Progenitor cell of endocrine pancreas (in vitro differentiated cells): ENCODE data around the gene HNRNPAB. TPM values are rescaled to one million over a fixed set of nuclear protein-coding genes. Genes with fewer than 3 reads are reported as not detected.

Source experiments
- DNase-seq: peaks from one replicate; pipeline ENCODE4 v3.0.0; 2021; ENCODE audit warnings: low spot score; ENCODE audit not compliant: unreplicated experiment
- H3K27ac Mint-ChIP-seq: 2 replicates; pipeline ENCODE4 v1.8.0; 2021; ENCODE audit warnings: mild to moderate bottlenecking, moderate library complexity, mixed read lengths
- H3K27me3 Mint-ChIP-seq: 2 replicates; pipeline ENCODE4 v1.8.0; 2021; ENCODE audit warnings: mixed read lengths
- H3K36me3 Mint-ChIP-seq: 2 replicates; pipeline ENCODE4 v1.8.0; 2022; ENCODE audit warnings: mixed read lengths; ENCODE audit not compliant: insufficient read depth
- H3K4me1 Mint-ChIP-seq: 2 replicates; pipeline ENCODE4 v1.8.0; 2021; ENCODE audit warnings: low read depth, mixed read lengths
- H3K4me3 Mint-ChIP-seq: 2 replicates; pipeline ENCODE4 v1.8.0; 2021; ENCODE audit warnings: low read depth, mild to moderate bottlenecking, moderate library complexity, mixed read lengths
- H3K9me3 Mint-ChIP-seq: 2 replicates; pipeline ENCODE4 v1.8.0; 2021; ENCODE audit warnings: low read depth, mixed read lengths
- total RNA-seq: library from RNA; stranded (reverse); gene quantifications from 2 replicates; pipeline ENCODE4 v1.2.1, GENCODE V29; 2021
- TF ChIP-seq, protein P1 (sequence below): fragments of 200-600 bp; sonication (generic); IDR thresholded peaks from one replicate; pipeline ENCODE4 v1.5.0; 2021; ENCODE audit warnings: antibody characterized with exemption, mild to moderate bottlenecking; ENCODE audit not compliant: unreplicated experiment

HNRNPAB gene
- total RNA-seq, 1 donor from 2014 or later = 214 TPM

DNA sequence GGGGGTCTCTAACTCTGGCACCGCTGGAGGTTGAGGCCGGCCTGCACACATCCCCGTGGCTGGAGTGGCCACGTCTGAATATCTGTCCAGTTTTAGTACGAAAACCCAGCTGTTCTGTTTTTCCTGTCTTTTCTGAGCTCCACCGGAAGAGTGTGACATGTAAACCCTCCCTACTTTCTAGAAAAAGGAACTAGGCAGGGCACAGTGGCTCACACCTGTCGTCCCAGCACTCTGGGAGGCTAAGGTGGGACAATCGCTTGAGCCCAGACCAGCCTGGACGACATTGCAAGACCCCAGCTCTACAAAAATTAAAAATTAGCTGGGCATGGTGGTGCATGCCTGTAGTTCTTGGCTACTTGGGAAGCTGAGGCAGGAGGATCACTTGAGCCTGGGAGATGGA is 36.4 kb downstream of the HNRNPAB start:
- Mint-ChIP-seq H3K36me3 (no peaks in the 10 kb centered on the region), H3K9me3 (no peaks in the 10 kb centered on the region), H3K4me1 (no peaks in the 10 kb centered on the region), H3K27ac (peak overlapping the region; percentile 81), H3K4me3 (no peak overlapping the region), H3K27me3 (no peaks in the 10 kb centered on the region)
- DNase-seq = no peak
- TF ChIP-seq, protein P1, sequence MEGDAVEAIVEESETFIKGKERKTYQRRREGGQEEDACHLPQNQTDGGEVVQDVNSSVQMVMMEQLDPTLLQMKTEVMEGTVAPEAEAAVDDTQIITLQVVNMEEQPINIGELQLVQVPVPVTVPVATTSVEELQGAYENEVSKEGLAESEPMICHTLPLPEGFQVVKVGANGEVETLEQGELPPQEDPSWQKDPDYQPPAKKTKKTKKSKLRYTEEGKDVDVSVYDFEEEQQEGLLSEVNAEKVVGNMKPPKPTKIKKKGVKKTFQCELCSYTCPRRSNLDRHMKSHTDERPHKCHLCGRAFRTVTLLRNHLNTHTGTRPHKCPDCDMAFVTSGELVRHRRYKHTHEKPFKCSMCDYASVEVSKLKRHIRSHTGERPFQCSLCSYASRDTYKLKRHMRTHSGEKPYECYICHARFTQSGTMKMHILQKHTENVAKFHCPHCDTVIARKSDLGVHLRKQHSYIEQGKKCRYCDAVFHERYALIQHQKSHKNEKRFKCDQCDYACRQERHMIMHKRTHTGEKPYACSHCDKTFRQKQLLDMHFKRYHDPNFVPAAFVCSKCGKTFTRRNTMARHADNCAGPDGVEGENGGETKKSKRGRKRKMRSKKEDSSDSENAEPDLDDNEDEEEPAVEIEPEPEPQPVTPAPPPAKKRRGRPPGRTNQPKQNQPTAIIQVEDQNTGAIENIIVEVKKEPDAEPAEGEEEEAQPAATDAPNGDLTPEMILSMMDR = no peak

DNA sequence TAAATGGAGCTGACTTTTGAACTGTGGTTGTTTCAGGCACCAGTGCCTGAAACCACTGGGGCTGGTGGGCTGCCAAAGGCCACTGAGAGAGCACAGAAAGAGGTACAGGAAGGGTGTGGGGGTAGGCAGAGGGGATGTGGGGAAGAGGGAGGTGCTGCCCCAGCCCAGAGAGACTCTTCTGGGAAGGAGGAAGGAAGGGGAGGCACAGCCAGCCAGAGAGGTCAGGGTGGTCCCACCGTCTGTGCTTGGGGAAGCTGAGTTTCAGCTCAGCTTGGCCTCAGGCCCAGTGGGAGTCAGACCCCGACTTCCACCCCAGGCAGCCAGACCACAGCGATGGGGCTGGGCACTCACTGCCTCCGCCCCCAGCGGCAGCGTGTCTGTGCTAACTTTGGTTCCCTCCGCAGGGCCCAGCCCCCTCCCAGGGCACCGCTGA is 36.9 kb downstream of the HNRNPAB start:
- Mint-ChIP-seq H3K4me3 (no peak overlapping the region), H3K36me3 (no peaks in the 10 kb centered on the region), H3K27ac (no peak overlapping the region), H3K27me3 (no peaks in the 10 kb centered on the region), H3K9me3 (no peaks in the 10 kb centered on the region), H3K4me1 (no peaks in the 10 kb centered on the region)
- TF ChIP-seq, protein P1 = no peak
- no peak for DNase-seq

DNA sequence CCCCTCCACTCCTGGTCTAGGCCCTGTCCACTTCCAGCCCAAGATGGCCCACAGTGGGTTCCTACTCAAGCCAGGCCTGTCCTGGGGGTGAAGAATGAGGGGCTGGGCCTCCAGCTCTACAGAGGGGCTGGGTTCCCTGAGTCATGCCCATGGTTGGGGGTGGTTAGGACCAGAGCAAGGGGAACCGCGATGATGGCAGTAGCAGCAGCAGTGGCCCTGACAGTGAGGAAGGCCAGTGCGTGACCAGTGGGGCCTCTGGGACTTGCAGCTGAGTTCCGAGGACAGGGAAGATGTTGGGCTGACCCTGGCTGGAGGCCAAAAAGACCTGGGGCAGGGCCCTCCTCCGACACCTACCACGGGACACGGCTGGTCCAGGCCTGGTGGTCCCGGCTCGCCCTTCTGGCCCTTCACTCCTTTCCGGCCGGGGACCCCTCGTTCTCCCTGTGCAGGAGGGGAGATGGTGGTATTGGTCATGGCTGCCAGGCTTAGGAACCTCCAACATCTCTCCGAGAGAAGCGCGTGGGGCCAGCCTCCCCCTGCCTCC is 37.4 kb downstream of the HNRNPAB start:
- Mint-ChIP-seq H3K36me3 (no peaks in the 10 kb centered on the region), H3K27me3 (no peaks in the 10 kb centered on the region)

DNA sequence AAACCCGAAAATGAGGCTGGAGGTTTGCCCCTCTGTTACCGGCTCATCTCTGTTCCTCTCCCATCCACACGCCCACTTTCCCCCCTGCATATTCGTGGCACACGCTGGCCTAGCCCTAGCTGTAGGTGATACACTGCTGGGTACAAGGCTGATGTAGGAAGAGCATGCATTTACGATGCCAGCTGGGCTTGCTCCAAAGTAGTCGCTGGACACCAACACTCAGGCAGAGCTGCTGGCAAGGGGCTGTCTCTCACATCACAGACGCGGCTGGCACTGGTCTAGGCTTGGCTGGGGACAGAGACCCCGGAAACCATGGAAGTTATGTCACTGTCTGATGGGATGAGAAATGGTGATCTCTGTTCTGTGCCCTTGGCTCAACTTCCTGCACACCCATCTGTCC is 38.1 kb downstream of the HNRNPAB start:
- H3K9me3 Mint-ChIP-seq = no peaks in the 10 kb centered on the region
- no peaks in the 10 kb centered on the region for H3K4me1 Mint-ChIP-seq
- H3K36me3 Mint-ChIP-seq = no peaks in the 10 kb centered on the region
- no peak overlapping the region for H3K4me3 Mint-ChIP-seq
- TF ChIP-seq, protein P1 = no peak
- no peak overlapping the region for H3K27ac Mint-ChIP-seq
- no peak for DNase-seq
- no peaks in the 10 kb centered on the region for H3K27me3 Mint-ChIP-seq

More for the DNA sequence above, 37.4 kb downstream of the HNRNPAB start:
- Mint-ChIP-seq H3K4me3 (no peak overlapping the region), H3K9me3 (no peaks in the 10 kb centered on the region), H3K4me1 (no peaks in the 10 kb centered on the region), H3K27ac (no peak overlapping the region)
- DNase-seq = no peak
- TF ChIP-seq, protein P1 = no peak

DNA sequence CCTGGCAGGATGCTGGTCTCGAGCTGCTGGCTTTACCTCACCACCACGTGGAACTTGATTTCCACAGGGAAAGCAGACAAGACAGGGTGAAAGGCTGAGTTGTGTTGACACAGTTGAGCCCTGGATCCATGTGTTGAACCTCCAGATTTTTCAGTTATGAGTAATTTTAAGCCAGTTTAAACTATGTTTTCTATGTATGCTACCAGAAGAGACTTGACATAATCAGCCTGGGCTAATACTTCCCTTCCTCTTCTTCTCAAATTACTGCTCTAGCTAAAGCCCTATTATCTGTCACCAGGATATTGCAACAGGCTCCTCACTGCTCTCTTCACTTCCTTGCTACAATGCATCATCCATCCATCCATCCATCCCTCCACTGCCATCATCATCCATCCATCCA is 40.2 kb downstream of the HNRNPAB start:
- H3K36me3 Mint-ChIP-seq = no peaks in the 10 kb centered on the region
- H3K4me1 Mint-ChIP-seq = no peaks in the 10 kb centered on the region
- no peaks in the 10 kb centered on the region for H3K9me3 Mint-ChIP-seq
- no peak overlapping the region for H3K4me3 Mint-ChIP-seq
- no peak overlapping the region for H3K27ac Mint-ChIP-seq
- DNase-seq = no peak
- H3K27me3 Mint-ChIP-seq = peaks cover 1% of the 10 kb centered on the region
- TF ChIP-seq, protein P1 = no peak
